ENCODE data around the gene LGR6.

GRCh38 chr1:202198366-202198724, 4.7 kb downstream of the LGR6 start:
- no peak for TF ChIP-seq CTCF (IDR thresholded peaks at IDR 0.05)
- TF ChIP-seq EZH2 (IDR thresholded peaks at IDR 0.05; ENCODE audit: borderline replicate concordance, insufficient read depth, low read depth, low read length, poor library complexity, severe bottlenecking): no peak
